GM18517 (cell line): Measurements from ENCODE around the gene ARL5B.
A peak's percentile ranks its signal among the peaks of the same experiment; 100 is the strongest.
"Not testable (repeated sequence)": the region's sequence is repeated elsewhere in the genome, so short reads cannot be mapped to it uniquely, and the experiment has no call there.

Experiments
- ATAC-seq: cut with Tn5 transposase; IDR thresholded peaks from one replicate; pipeline ENCODE4 v1.9.1; 2021; ENCODE audit warnings: mild to moderate bottlenecking, moderate library complexity; ENCODE audit not compliant: unreplicated experiment

Gene ARL5B

GRCh38 chr10:18659125-18659818 is at the start of gene ARL5B:
Gene ARL5B, plus strand, starts transcription at chr10:18659431. Its CDS starts 207 bp downstream, at chr10:18659638.
- ATAC-seq: peak; percentile 71

GRCh38 chr10:18610517-18610916 is 48.7 kb upstream of the ARL5B start:
- no peak for ATAC-seq

DNA sequence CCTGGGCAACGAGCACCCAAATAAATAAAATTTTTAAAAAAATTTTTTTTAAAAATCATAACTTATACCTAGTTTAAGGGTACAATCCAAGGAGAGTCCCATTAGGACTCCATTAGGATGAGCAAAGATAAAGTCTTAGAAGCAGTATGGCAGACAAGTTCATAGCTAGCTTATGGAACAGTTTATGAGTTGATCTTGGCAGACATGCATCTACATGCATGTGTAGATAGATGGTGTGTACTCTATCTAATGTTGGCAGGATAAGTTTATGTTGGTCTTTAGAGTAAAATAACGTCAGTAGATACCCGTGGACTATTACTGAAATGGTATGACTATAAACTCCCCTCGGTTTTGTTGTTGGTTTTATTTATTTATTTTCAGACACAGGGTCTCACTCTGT is 48.1 kb upstream of the ARL5B start:
- ATAC-seq: no peak

DNA sequence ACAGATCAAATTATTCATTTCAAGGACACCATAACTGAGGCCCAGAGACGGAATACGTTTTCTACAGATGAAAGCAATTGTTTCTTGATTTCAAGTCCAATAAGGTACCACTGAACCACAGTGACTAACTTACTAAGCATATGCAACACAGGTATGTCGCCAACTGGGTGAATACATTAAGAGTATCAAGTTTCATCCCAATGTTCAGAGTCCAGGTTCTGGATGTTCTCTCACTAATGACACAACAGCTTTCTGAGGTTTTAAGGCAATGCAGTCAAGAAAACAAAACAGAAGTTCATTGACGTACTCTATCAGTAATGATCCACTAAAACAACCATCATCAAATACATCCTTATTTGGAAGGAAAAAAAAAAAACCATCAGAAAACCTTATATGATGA is 43.6 kb upstream of the ARL5B start:
- ATAC-seq: no peak

DNA sequence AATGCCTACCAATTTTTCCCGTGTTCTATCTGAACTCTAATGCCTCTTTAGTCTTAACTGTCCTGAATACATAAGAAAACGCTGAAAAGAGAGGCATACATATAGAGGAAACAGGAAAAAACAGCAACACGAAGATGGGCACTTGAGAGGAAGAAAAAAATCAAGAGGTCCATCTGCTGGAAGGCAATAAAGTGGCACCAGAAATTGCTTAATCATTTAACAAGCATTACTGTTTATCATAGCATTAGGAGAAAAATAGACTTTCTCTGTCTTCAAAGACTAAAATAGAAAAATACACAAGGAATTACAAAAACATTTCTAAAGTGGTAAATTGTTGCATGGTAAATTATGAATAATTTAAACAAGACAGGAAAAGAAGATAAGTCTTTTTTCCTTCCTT is 42.9 kb upstream of the ARL5B start:
- ATAC-seq: no peak

DNA sequence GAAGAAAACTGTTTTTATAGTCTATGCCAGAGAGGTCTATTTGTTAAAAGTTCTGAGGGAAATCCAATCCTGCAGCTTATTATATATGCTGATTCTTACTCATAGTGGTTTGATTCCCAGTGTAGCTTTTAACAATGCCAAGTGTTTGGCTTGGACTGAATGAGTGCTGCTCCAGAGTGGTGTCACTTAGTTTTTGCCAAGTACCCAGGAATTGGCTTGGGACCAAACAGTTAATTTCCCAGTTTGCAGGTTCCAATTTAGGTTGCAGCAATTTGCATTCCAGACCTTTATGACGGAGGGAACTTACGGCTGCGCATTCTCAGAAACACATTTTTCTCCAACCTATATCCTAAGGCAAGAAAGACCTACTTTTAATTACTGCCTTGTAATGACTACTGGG is 40.2 kb upstream of the ARL5B start:
- no peak for ATAC-seq

DNA sequence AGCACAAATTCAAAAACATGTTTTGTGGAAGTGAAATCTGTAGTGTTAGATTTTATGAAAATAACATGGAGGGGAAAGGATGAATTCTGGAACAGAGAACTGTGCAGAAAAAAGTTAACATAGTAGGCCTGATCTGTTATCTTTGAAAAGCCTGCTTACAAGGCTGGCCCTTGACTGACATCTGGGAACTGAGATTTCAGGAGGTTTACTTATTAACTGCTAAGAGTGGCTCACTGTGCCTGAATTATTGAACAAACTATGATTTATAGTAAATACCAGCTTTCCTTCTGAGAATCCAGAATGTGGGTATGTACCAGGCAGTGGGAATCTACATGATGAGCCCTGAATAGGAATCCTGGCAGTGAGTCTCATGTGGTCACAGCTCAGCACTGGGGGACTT is 38.4 kb upstream of the ARL5B start:
- ATAC-seq: no peak

DNA sequence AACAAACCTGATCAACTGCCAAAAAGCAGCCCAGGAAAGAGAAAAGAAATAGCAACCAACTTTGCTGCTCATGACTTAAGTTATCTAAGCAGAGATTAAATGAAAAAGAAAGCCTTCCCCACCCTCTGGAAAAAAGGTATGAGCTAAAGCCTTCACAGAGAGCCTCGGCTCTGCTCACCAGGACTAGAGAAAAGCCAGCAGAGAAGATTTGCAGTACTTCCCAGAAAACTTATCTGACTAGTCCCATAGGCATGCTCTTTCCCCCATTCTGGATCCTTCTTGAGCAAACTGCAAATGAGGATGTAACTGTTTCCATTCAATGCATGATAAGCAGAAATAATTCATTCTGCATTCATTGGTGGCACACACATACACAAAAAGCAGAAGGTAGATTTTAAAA is 35.6 kb upstream of the ARL5B start:
- not testable (repeated sequence) for ATAC-seq

GRCh38 chr10:18625886-18626285 is 33.3 kb upstream of the ARL5B start:
- no peak for ATAC-seq

- ATAC-seq: not testable (repeated sequence)
These were observed 31.7 kb upstream of the ARL5B start for GRCh38 chr10:18627452-18628018.

DNA sequence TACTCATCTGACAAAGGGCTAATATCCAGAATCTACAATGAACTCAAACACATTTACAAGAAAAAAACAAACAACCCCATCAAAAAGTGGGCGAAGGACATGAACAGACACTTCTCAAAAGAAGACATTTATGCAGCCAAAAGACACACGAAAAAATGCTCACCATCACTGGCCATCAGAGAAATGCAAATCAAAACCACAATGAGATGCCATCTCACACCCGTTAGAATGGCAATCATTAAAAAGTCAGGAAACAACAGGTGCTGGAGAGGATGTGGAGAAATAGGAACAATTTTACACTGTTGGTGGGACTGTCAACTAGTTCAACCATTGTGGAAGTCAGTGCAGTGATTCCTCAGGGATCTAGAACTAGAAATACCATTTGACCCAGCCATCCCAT is 26.7 kb upstream of the ARL5B start:
- ATAC-seq: not testable (repeated sequence)

DNA sequence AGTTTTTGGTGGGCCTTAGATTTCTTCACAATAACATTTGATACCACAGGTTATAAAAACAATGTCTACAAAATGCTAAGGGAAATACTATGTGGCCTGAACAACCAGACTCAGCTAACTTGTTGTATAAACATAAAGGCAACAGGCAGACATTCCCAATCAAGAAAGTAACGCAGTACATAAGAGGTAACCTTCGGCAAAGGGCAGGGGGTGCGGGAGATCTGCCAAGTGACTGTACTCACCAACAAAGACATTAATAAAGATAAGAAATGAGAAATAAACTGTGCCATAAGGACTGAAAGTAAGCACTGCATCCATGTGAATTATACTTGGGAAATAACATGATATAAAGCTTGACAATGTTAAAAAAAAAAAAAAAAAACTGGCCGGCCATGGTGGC is 23.2 kb upstream of the ARL5B start:
- no peak for ATAC-seq

DNA sequence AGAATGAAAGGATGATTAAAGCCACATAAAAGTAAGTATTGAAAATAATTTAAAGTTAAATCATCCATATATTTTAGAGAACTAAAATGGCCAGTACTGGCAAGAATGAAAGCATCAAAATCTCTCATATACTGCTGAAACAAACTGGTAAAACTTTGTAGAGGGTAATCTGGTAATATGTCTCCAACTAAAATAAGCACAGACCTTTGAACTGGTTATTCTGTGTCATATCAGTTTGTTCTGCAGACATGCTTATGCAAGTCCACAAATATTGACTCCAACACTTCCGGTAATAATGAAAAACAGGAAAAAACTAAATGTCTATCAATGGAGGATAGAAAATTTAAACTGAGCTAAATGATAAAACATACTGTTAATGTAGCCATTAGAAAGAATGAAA is 21.8 kb upstream of the ARL5B start:
- not testable (repeated sequence) for ATAC-seq

GRCh38 chr10:18639719-18640118 is 19.5 kb upstream of the ARL5B start:
- ATAC-seq: not testable (repeated sequence)

DNA sequence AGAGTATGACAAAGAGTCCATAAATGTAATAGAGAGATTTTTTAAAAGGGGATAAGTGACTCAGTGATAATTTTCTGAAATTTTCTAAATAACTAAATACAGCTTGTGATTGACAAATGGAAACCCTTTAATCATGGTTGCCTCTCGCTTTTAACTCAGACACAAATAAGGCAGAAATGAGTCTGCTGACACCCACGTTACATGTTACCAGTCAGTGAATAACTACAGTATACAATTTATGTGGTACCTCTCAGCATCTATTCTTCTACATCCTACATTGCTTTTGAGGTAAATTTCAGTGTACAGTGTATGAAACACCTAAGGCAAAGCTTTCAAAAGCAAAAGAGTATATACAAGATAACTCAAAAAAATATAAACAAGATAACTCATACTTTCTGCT is 12.1 kb upstream of the ARL5B start:
- ATAC-seq: no peak

DNA sequence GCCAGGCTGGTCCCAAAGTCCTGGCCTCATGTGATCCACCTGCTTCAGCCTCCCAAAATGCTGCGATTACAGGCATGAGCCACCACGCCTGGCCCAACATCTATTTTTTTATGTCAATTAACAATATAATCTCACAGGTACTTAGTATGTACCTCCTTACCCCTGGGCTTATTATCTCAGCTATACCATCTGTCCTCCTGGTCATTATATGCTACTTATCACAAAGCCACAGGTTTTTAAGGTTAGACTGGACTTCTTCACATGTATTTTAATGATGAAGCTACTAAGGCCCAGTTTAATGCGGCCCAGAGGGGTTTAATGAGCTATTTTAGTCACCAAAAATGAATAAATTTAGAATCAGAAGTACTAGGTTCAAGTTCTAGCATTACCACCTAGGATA is 11.3 kb upstream of the ARL5B start:
- no peak for ATAC-seq

GRCh38 chr10:18649364-18649959 is 9.8 kb upstream of the ARL5B start:
- no peak for ATAC-seq

- ATAC-seq: no peak
These were observed 8.7 kb upstream of the ARL5B start for GRCh38 chr10:18650404-18650997.

GRCh38 chr10:18651324-18652007 is 7.8 kb upstream of the ARL5B start, which contains the start of gene NSUN6:
Gene NSUN6, minus strand, starts transcription at chr10:18651587. Its CDS starts 384 bp downstream, at chr10:18651203.
- ATAC-seq: peak; percentile 96

- no peak for ATAC-seq
These were observed 6.1 kb upstream of the ARL5B start for GRCh38 chr10:18653112-18653511.

DNA sequence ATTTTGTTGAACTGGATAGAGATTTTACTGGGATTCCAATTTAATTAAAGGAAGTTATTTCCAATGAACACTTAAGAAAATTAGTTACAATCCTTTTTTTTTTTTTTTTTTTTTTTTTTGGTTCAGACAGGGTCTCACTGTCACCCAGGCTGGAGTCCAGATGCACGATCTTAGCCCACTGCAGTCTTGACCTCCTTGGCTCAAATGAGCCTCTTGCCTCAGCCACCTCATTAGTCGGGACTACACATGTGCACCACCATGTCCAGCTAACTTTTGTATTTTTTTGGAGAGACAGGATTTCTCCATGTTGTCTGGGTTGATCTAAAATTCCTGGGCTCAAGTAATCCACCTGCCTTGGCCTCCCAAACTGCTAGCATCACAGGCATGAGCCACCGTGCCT is 2.5 kb upstream of the ARL5B start:
- ATAC-seq: no peak
